HepG2 (cell line): ENCODE data around the gene MYH10. TPM values are rescaled to one million over a fixed set of nuclear protein-coding genes. Genes with fewer than 3 reads are reported as not detected.
A peak's percentile ranks its signal among the peaks of the same experiment; 100 is the strongest.

Experiments
- IRF2 ChIP-seq: IDR thresholded peaks from 2 replicates; pipeline ENCODE4 v1.6.1; 2018; ENCODE audit warnings: missing genetic modification reagents, missing compliant biosample characterization
- KLF16 ChIP-seq, 2 experiments: sonication (generic) in 1 of 2; formaldehyde crosslinking in 1 of 2; IDR thresholded peaks; 2 replicates each; pipeline versions ENCODE4 v1.6.1 to v1.8.0; 2016 to 2023; ENCODE audit warnings: missing genetic modification reagents in 2 of 2, missing compliant biosample characterization in 1 of 2
- STAT5B ChIP-seq: sonication (generic); formaldehyde crosslinking; IDR thresholded peaks from 2 replicates; pipeline ENCODE4 v1.4.0; 2020; ENCODE audit warnings: missing genetic modification reagents
- polyA plus RNA-seq, 8 experiments: library from polyadenylated mRNA; depleted of rRNA in 3 of 8; stranded (reverse) in 7 of 8; unstranded in 1 of 8; fragments of >200 nt; fragmentation: Illumina TruSeq in 4 of 8; extraction: Trizol in 4 of 8; gene quantifications; 2 replicates each; pipeline versions ENCODE4 v1.2.1 to v1.2.3, GENCODE V29; 2011 to 2016; ENCODE audit warnings: low read depth in 4 of 8, missing spikeins in 1 of 8, mixed read lengths in 1 of 8; ENCODE audit not compliant: insufficient read depth in 1 of 8
- total RNA-seq, 5 experiments: library from RNA; depleted of rRNA; stranded (reverse); fragments of >200 nt; fragmentation: Illumina TruSeq; extraction: Trizol; gene quantifications; 2 replicates each; pipeline ENCODE4 v1.2.3, GENCODE V29; 2016; ENCODE audit warnings: low read depth in 1 of 5
- TF ChIP-seq, protein P1 (sequence below), 2 experiments: sonication (generic) in 1 of 2; formaldehyde crosslinking in 1 of 2; IDR thresholded peaks; 2 replicates each; pipeline versions ENCODE4 v1.5.1 to v1.6.1; 2011 to 2020; ENCODE audit warnings: borderline replicate concordance in 1 of 2, low read depth in 1 of 2, low read length in 1 of 2, mild to moderate bottlenecking in 1 of 2, missing genetic modification reagents in 1 of 2, moderate library complexity in 1 of 2
- TF ChIP-seq, protein P2 (sequence below): sonication (generic); formaldehyde crosslinking; IDR thresholded peaks from 2 replicates; pipeline ENCODE4 v1.4.0; 2020; ENCODE audit warnings: mild to moderate bottlenecking, missing genetic modification reagents
- TF ChIP-seq, protein P3 (sequence below), 2 experiments: sonication (generic) in 1 of 2; formaldehyde crosslinking in 1 of 2; IDR thresholded peaks; 2 replicates each; pipeline versions ENCODE4 v1.4.0 to v1.6.1; 2016 to 2020; ENCODE audit warnings: borderline replicate concordance in 1 of 2, low read depth in 1 of 2, mild to moderate bottlenecking in 1 of 2, missing genetic modification reagents in 1 of 2
- TF ChIP-seq, protein P4 (sequence below): sonication (generic); formaldehyde crosslinking; IDR thresholded peaks from 2 replicates; pipeline ENCODE4 v1.4.0; 2020; ENCODE audit warnings: missing genetic modification reagents; ENCODE audit errors: not compliant biosample characterization

MYH10 gene
- total and polyA plus RNA-seq, 2 of the 13 experiments (the other 11 are each of a cell fraction or from before 2014, with no cell fraction given) = 43.4 to 68.6 TPM

DNA sequence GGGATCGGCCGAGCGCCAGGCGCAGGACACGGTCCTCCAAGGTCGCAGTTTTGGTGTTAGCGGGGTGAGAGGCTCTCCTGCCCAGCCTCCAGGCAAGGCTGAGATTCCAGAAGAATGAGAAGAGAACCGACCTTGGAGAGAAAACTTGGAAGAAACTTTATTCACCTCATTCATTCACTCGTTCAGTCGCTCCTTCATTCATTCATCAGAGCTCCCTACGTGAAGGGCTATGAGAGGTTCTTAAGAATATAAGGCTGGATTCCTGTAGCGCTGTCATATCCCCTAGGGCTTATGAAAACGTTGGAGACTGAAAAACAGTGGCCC, 991 bp upstream of the MYH10 start (continued):
- TF ChIP-seq IRF2 (CRISPR knock-in tag) = no peak
- TF ChIP-seq, protein P1, sequence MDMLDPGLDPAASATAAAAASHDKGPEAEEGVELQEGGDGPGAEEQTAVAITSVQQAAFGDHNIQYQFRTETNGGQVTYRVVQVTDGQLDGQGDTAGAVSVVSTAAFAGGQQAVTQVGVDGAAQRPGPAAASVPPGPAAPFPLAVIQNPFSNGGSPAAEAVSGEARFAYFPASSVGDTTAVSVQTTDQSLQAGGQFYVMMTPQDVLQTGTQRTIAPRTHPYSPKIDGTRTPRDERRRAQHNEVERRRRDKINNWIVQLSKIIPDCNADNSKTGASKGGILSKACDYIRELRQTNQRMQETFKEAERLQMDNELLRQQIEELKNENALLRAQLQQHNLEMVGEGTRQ (IDR thresholded peaks at IDR 0.05; ENCODE audit: low read depth, low read length) = no peak
- TF ChIP-seq, protein P1 (CRISPR knock-in tag; IDR thresholded peaks at IDR 0.05; ENCODE audit: borderline replicate concordance) = no peak
- TF ChIP-seq, protein P2, sequence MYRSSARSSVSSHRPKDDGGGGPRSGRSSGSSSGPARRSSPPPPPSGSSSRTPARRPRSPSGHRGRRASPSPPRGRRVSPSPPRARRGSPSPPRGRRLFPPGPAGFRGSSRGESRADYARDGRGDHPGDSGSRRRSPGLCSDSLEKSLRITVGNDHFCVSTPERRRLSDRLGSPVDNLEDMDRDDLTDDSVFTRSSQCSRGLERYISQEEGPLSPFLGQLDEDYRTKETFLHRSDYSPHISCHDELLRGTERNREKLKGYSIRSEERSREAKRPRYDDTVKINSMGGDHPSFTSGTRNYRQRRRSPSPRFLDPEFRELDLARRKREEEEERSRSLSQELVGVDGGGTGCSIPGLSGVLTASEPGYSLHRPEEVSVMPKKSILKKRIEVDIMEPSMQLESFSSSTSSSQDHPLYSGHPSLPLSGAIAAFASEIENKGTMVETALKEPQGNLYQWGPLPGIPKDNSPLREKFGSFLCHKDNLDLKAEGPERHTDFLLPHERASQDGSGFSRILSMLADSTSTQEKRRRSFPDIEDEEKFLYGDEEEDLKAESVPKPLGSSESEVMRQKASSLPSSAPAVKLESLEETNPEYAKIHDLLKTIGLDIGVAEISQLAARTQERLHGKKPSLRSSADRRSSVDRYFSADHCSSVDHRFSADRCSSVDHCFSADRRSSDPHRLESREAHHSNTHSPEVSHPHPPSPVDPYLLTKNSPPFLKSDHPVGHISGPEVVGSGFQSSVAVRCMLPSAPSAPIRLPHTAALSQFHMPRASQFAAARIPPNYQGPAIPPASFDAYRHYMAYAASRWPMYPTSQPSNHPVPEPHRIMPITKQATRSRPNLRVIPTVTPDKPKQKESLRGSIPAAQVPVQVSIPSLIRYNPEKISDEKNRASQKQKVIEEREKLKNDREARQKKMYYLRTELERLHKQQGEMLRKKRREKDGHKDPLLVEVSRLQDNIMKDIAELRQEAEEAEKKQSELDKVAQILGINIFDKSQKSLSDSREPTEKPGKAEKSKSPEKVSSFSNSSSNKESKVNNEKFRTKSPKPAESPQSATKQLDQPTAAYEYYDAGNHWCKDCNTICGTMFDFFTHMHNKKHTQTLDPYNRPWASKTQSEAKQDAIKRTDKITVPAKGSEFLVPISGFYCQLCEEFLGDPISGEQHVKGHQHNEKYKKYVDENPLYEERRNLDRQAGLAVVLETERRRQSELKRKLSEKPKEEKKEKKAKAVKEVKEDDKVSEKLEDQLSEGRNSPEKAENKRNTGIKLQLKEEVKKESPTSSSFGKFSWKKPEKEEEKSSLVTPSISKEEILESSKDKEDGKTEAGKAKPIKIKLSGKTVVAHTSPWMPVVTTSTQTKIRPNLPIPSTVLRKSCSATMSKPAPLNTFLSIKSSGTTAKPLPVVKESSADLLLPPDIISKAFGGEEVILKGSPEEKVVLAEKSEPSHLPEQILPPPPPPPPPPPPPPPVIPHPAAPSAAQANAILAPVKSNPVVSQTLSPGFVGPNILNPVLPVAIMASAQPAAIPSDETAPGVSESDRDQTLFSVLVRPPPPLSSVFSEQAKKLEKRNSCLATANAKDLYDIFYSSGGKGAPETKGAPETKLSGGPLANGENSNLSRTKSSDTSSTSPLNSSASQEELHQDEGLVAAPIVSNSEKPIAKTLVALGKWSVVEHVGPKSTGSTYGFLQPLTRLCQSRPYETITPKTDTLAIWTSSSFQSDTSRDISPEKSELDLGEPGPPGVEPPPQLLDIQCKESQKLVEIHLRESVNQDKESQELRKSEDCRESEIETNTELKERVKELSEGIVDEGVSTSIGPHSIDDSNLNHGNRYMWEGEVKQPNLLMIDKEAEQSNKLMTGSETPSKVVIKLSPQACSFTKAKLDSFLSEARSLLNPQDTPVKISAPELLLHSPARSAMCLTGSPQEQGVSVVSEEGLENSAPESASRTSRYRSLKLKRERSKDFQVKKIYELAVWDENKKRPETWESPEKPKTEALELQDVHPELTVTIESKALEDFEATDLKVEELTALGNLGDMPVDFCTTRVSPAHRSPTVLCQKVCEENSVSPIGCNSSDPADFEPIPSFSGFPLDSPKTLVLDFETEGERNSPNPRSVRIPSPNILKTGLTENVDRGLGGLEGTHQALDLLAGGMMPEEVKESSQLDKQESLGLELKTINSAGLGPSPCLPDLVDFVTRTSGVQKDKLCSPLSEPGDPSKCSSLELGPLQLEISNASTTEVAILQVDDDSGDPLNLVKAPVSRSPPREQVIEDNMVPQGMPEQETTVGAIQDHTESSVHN = no peak
- no peak for TF ChIP-seq KLF16 (CRISPR knock-in tag; IDR thresholded peaks at IDR 0.05)
- TF ChIP-seq, protein P3, sequence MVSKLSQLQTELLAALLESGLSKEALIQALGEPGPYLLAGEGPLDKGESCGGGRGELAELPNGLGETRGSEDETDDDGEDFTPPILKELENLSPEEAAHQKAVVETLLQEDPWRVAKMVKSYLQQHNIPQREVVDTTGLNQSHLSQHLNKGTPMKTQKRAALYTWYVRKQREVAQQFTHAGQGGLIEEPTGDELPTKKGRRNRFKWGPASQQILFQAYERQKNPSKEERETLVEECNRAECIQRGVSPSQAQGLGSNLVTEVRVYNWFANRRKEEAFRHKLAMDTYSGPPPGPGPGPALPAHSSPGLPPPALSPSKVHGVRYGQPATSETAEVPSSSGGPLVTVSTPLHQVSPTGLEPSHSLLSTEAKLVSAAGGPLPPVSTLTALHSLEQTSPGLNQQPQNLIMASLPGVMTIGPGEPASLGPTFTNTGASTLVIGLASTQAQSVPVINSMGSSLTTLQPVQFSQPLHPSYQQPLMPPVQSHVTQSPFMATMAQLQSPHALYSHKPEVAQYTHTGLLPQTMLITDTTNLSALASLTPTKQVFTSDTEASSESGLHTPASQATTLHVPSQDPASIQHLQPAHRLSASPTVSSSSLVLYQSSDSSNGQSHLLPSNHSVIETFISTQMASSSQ (IDR thresholded peaks at IDR 0.05; ENCODE audit: low read depth) = no peak
- TF ChIP-seq, protein P3 (CRISPR knock-in tag; IDR thresholded peaks at IDR 0.05; ENCODE audit: borderline replicate concordance) = no peak
- 0 out of 2 replicates have a peak, but pooled peaks have one; percentile 22 for TF ChIP-seq STAT5B (CRISPR knock-in tag)
- TF ChIP-seq, protein P4, sequence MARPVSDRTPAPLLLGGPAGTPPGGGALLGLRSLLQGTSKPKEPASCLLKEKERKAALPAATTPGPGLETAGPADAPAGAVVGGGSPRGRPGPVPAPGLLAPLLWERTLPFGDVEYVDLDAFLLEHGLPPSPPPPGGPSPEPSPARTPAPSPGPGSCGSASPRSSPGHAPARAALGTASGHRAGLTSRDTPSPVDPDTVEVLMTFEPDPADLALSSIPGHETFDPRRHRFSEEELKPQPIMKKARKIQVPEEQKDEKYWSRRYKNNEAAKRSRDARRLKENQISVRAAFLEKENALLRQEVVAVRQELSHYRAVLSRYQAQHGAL (CRISPR knock-in tag) = peak; percentile 22
